ENCODE measurements around the gene CLEC16A. TPM values are rescaled to one million over a fixed set of nuclear protein-coding genes. Genes with fewer than 3 reads are reported as not detected.

The CLEC16A gene
- total RNA-seq, 1 donor from 2014 or later, result 57.6 TPM

GRCh38 chr16:10897134-10897533 lies 47.2 kb upstream of the CLEC16A start:
- Mint-ChIP-seq H3K4me3 (peak overlapping the region; percentile 67), H3K4me1 (peaks cover 94% of the 10 kb centered on the region), H3K9me3 (no peaks in the 10 kb centered on the region), H3K27me3 (no peaks in the 10 kb centered on the region), H3K36me3 (ENCODE audit: low read depth) (peaks cover 93% of the 10 kb centered on the region), H3K27ac (peak overlapping the region; percentile 91)
- intact Hi-C loops (cut with micrococcal nuclease), result loop anchor here (1.0 kb wide), 3 partner anchors 15 to 27 kb away; partner anchors contain the start of gene CIITA
- POLR2A ChIA-PET, result interaction anchor here (0.9 to 4.3 kb wide), 16 partner anchors 8 to 153 kb away, joined by 3 to 73 read pairs (median 6); partner anchors contain the start of genes CIITA and NUBP1
- no peak for TF ChIP-seq CTCF (IDR thresholded peaks at IDR 0.05)
- DNase-seq (no peak), ATAC-seq (ENCODE audit: low read depth) (peak; percentile 81)
- CTCF ChIA-PET, result interaction anchor here (0.7 to 1.9 kb wide), 6 partner anchors 15 to 35 kb away, joined by 3 to 13 read pairs (median 3); partner anchors contain the start of gene CIITA

GRCh38 chr16:10902999-10903398 lies 41.4 kb upstream of the CLEC16A start:
- H3K36me3 Mint-ChIP-seq (ENCODE audit: low read depth), result peaks cover 95% of the 10 kb centered on the region
- H3K4me1 Mint-ChIP-seq, result peaks cover 61% of the 10 kb centered on the region
- H3K4me3 Mint-ChIP-seq, result no peak overlapping the region
- CTCF ChIA-PET, result no interaction called here
- H3K27ac Mint-ChIP-seq, result peak overlapping the region; percentile 91
- ATAC-seq (ENCODE audit: low read depth), result no peak
- H3K9me3 Mint-ChIP-seq, result no peaks in the 10 kb centered on the region
- intact Hi-C loops (cut with micrococcal nuclease), result no loop called here
- POLR2A ChIA-PET, result interaction anchor here (0.6 to 5.5 kb wide), 5 partner anchors 8 to 29 kb away, joined by 3 to 45 read pairs (median 6); no protein-coding TSS in a partner anchor
- H3K27me3 Mint-ChIP-seq, result no peaks in the 10 kb centered on the region
- no peak for DNase-seq
- no peak for TF ChIP-seq CTCF (IDR thresholded peaks at IDR 0.05)

DNA sequence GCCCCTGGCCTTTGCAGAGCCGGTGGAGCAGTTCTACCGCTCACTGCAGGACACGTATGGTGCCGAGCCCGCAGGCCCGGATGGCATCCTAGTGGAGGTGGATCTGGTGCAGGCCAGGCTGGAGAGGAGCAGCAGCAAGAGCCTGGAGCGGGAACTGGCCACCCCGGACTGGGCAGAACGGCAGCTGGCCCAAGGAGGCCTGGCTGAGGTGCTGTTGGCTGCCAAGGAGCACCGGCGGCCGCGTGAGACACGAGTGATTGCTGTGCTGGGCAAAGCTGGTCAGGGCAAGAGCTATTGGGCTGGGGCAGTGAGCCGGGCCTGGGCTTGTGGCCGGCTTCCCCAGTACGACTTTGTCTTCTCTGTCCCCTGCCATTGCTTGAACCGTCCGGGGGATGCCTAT lies 37.9 kb upstream of the CLEC16A start:
- ChIA-PET POLR2A (interaction anchor here (0.5 to 3.5 kb wide), 7 partner anchors 9 to 39 kb away, joined by 3 to 21 read pairs (median 6); no protein-coding TSS in a partner anchor), CTCF (interaction anchor here (0.7 kb wide), 1 partner anchor 118 kb away, joined by 3 read pairs; no protein-coding TSS in a partner anchor)
- intact Hi-C loops (cut with micrococcal nuclease), result no loop called here
- Mint-ChIP-seq H3K27ac (peak overlapping the region; percentile 64), H3K36me3 (ENCODE audit: low read depth) (peaks cover 95% of the 10 kb centered on the region), H3K27me3 (no peaks in the 10 kb centered on the region), H3K4me3 (no peak overlapping the region), H3K4me1 (peaks cover 63% of the 10 kb centered on the region), H3K9me3 (no peaks in the 10 kb centered on the region)
- DNase-seq (no peak), ATAC-seq (ENCODE audit: low read depth) (no peak)
- TF ChIP-seq CTCF (IDR thresholded peaks at IDR 0.05), result no peak

DNA sequence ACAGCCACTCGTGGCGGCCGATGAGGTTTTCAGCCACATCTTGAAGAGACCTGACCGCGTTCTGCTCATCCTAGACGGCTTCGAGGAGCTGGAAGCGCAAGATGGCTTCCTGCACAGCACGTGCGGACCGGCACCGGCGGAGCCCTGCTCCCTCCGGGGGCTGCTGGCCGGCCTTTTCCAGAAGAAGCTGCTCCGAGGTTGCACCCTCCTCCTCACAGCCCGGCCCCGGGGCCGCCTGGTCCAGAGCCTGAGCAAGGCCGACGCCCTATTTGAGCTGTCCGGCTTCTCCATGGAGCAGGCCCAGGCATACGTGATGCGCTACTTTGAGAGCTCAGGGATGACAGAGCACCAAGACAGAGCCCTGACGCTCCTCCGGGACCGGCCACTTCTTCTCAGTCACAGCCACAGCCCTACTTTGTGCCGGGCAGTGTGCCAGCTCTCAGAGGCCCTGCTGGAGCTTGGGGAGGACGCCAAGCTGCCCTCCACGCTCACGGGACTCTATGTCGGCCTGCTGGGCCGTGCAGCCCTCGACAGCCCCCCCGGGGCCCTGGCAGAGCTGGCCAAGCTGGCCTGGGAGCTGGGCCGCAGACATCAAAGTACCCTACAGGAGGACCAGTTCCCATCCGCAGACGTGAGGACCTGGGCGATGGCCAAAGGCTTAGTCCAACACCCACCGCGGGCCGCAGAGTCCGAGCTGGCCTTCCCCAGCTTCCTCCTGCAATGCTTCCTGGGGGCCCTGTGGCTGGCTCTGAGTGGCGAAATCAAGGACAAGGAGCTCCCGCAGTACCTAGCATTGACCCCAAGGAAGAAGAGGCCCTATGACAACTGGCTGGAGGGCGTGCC lies 37.2 kb upstream of the CLEC16A start:
- POLR2A ChIA-PET, result interaction anchor here (0.5 to 12.9 kb wide), 8 partner anchors 9 to 72 kb away, joined by 3 to 234 read pairs (median 6); partner anchors contain the start of gene CIITA
- intact Hi-C loops (cut with micrococcal nuclease), result no loop called here
- no peak overlapping the region for H3K4me3 Mint-ChIP-seq
- no peak for DNase-seq
- no peak for TF ChIP-seq CTCF (IDR thresholded peaks at IDR 0.05)
- H3K9me3 Mint-ChIP-seq, result no peaks in the 10 kb centered on the region
- no peak for ATAC-seq (ENCODE audit: low read depth)
- peaks cover 66% of the 10 kb centered on the region for H3K4me1 Mint-ChIP-seq
- peak overlapping the region; percentile 64 for H3K27ac Mint-ChIP-seq
- H3K36me3 Mint-ChIP-seq (ENCODE audit: low read depth), result peaks cover 94% of the 10 kb centered on the region
- no peaks in the 10 kb centered on the region for H3K27me3 Mint-ChIP-seq
- CTCF ChIA-PET, result no interaction called here

GRCh38 chr16:10907757-10908045 lies 36.7 kb upstream of the CLEC16A start:
- no peak for ATAC-seq (ENCODE audit: low read depth)
- no peak for TF ChIP-seq CTCF (IDR thresholded peaks at IDR 0.05)
- Mint-ChIP-seq H3K36me3 (ENCODE audit: low read depth) (peaks cover 94% of the 10 kb centered on the region), H3K4me3 (no peak overlapping the region), H3K4me1 (peaks cover 66% of the 10 kb centered on the region), H3K9me3 (no peaks in the 10 kb centered on the region), H3K27me3 (no peaks in the 10 kb centered on the region), H3K27ac (no peak overlapping the region)
- POLR2A ChIA-PET, result interaction anchor here (0.5 to 12.9 kb wide), 4 partner anchors 11 to 72 kb away, joined by 3 to 234 read pairs (median 70); partner anchors contain the start of gene CIITA
- no peak for DNase-seq
- CTCF ChIA-PET, result no interaction called here
- intact Hi-C loops (cut with micrococcal nuclease), result no loop called here
